Neural progenitor cell (in vitro differentiated cells): ENCODE measurements around the gene ISCA1.
"Not testable (repeated sequence)": the region's sequence is repeated elsewhere in the genome, so short reads cannot be mapped to it uniquely, and the experiment has no call there.

ENCODE experiments used
- EZH2 ChIP-seq: fragments of 200-600 bp; sonication (generic); IDR thresholded peaks from 2 replicates; pipeline ENCODE4 v1.6.1; 2017; ENCODE audit warnings: antibody characterized with exemption, mild to moderate bottlenecking, moderate library complexity
- TF ChIP-seq, protein P1 (sequence below): fragments of 200-600 bp; sonication (generic); IDR thresholded peaks from 2 replicates; pipeline ENCODE4 v1.5.1; 2017; ENCODE audit warnings: antibody characterized with exemption, mild to moderate bottlenecking

- not testable (repeated sequence) for TF ChIP-seq EZH2
- TF ChIP-seq, protein P1, sequence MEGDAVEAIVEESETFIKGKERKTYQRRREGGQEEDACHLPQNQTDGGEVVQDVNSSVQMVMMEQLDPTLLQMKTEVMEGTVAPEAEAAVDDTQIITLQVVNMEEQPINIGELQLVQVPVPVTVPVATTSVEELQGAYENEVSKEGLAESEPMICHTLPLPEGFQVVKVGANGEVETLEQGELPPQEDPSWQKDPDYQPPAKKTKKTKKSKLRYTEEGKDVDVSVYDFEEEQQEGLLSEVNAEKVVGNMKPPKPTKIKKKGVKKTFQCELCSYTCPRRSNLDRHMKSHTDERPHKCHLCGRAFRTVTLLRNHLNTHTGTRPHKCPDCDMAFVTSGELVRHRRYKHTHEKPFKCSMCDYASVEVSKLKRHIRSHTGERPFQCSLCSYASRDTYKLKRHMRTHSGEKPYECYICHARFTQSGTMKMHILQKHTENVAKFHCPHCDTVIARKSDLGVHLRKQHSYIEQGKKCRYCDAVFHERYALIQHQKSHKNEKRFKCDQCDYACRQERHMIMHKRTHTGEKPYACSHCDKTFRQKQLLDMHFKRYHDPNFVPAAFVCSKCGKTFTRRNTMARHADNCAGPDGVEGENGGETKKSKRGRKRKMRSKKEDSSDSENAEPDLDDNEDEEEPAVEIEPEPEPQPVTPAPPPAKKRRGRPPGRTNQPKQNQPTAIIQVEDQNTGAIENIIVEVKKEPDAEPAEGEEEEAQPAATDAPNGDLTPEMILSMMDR, result not testable (repeated sequence)
These were observed 8.0 kb upstream of the ISCA1 start for GRCh38 chr9:86290341-86290740.
